Caco-2 (cell line): ENCODE data around the gene TMEM179B. TPM values are rescaled to one million over a fixed set of nuclear protein-coding genes. Genes with fewer than 3 reads are reported as not detected.
A peak's percentile ranks its signal among the peaks of the same experiment; 100 is the strongest.

Experiments used
- BruUV-seq: library from RNA; stranded (reverse); fragments of 400-500 nt; replicated peaks from 2 replicates; lab custom pipeline; 2021; lab: Mats Ljungman, UMichigan
- CTCF ChIA-PET: fragments of 300-600 bp; sonication (Branson Sonifier 250); formaldehyde crosslinking; loops from one replicate; lab custom pipeline; 2022; ENCODE audit warnings: antibody characterized with exemption; lab: Charles Lee
- POLR2A ChIA-PET: fragments of 300-600 bp; sonication (Branson Sonifier 250); formaldehyde crosslinking; loops from one replicate; lab custom pipeline; 2022; ENCODE audit warnings: antibody characterized with exemption; lab: Charles Lee
- DNase-seq, 2 experiments: peaks; one replicate each; pipeline versions ENCODE4 v3.0.0 to v3.0.0-alpha.2; 2020 to 2022
- H3K27me3 ChIP-seq: replicated peaks from 2 replicates; pipeline ENCODE4 v1.6.0; 2011; ENCODE audit warnings: low read length; ENCODE audit not compliant: control insufficient read depth, insufficient read depth
- H3K36me3 ChIP-seq: 2 replicates; pipeline ENCODE4 v1.5.1; 2011; ENCODE audit warnings: low read length; ENCODE audit not compliant: control insufficient read depth, insufficient read depth
- H3K4me1 ChIP-seq: fragments of 250-450 bp; sonication (Bioruptor Pico); 2 replicates; pipeline ENCODE4 v1.5.1; 2020; ENCODE audit warnings: mild to moderate bottlenecking
- H3K4me3 ChIP-seq: 2 replicates; pipeline ENCODE4 v1.5.1; 2011; ENCODE audit warnings: low read depth, mild to moderate bottlenecking, control low read depth, low read length
- H3K9me3 ChIP-seq: fragments of 250-450 bp; sonication (Bioruptor Pico); 2 replicates; pipeline ENCODE4 v1.5.1; 2020; ENCODE audit warnings: mild to moderate bottlenecking, moderate library complexity
- H3K27ac Mint-ChIP-seq: one replicate; pipeline ENCODE4 v1.8.0; 2022; ENCODE audit warnings: mixed read lengths; ENCODE audit not compliant: unreplicated experiment
- H3K27me3 Mint-ChIP-seq: one replicate; pipeline ENCODE4 v1.8.0; 2022; ENCODE audit warnings: mixed read lengths; ENCODE audit not compliant: insufficient read depth, unreplicated experiment
- H3K36me3 Mint-ChIP-seq: one replicate; pipeline ENCODE4 v1.8.0; 2022; ENCODE audit warnings: mild to moderate bottlenecking, mixed read lengths; ENCODE audit not compliant: insufficient read depth, unreplicated experiment
- H3K4me1 Mint-ChIP-seq: one replicate; pipeline ENCODE4 v1.8.0; 2022; ENCODE audit warnings: low read depth, mixed read lengths; ENCODE audit not compliant: unreplicated experiment
- H3K4me3 Mint-ChIP-seq: one replicate; pipeline ENCODE4 v1.8.0; 2022; ENCODE audit warnings: mild to moderate bottlenecking, moderate library complexity, mixed read lengths; ENCODE audit not compliant: unreplicated experiment
- H3K9me3 Mint-ChIP-seq: one replicate; pipeline ENCODE4 v1.8.0; 2022; ENCODE audit warnings: mixed read lengths; ENCODE audit not compliant: unreplicated experiment
- intact Hi-C: fragments of 100-400 bp; cut with micrococcal nuclease; formaldehyde crosslinking; loops from one replicate; pipeline ENCODE4 v1.10.0; 2022; ENCODE audit not compliant: unreplicated experiment
- total RNA-seq: library from RNA; stranded (reverse); gene quantifications from 2 replicates; pipeline ENCODE4 v1.2.3, GENCODE V29; 2022
- TF ChIP-seq, protein P1 (sequence below), 2 experiments: fragments of 200-600 bp in 1 of 2; IDR thresholded peaks; 1 replicate in 1 of 2; 2 replicates in 1 of 2; pipeline versions ENCODE4 v1.5.1 to v1.8.0; 2011 to 2022; ENCODE audit warnings: antibody characterized with exemption in 1 of 2, control low read depth in 1 of 2, inconsistent platforms in 1 of 2, low read depth in 1 of 2, low read length in 1 of 2, mild to moderate bottlenecking in 1 of 2, moderate library complexity in 1 of 2; ENCODE audit not compliant: insufficient read depth in 1 of 2, severe bottlenecking in 1 of 2, unreplicated experiment in 1 of 2

Gene TMEM179B
- total RNA-seq, 1 experiment from 2014 or later: 68.4 TPM

DNA sequence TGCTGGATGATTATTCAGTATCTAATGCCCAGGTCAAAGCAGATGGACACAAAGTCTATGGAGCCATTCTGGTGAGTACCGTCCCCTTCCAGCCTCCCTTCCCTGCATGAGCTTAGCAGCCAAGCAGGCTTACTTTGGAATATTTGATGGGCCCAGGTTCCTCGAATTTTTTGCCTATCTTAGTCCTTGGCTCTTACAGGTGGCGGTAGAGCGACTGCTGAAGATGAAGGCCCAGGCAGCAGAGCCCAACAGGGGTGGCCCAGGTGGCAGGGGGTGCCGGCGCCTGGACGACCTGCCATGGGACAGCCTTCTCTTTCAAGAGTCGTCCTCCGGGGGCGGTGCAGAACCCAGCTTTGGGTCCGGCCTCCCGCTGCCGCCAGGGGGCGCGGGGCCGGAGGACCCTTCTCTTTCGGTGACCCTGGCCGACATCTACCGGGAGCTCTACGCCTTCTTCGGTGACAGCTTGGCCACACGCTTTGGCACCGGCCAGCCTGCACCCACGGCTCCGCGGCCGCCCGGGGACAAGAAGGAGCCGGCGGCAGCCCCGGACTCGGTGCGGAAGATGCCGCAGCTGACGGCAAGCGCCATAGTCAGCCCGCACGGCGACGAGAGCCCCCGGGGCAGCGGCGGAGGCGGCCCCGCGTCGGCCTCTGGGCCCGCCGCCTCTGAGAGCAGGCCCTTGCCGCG is 741 bp upstream of the TMEM179B start:
- CTCF ChIA-PET: interaction anchor here (0.6 to 2.3 kb wide), 41 partner anchors 9 to 534 kb away, joined by 3 to 48 read pairs (median 5); partner anchors contain the start of genes C11orf98, CSKMT, EEF1G and HNRNPUL2
- peaks cover 60% of the 10 kb centered on the region for H3K36me3 Mint-ChIP-seq
- POLR2A ChIA-PET: interaction anchor here (0.6 to 2.5 kb wide), 16 partner anchors 10 to 1455 kb away, joined by 3 to 20 read pairs (median 7); partner anchors contain the start of genes B3GAT3, FKBP2, HNRNPUL2 and NXF1

DNA sequence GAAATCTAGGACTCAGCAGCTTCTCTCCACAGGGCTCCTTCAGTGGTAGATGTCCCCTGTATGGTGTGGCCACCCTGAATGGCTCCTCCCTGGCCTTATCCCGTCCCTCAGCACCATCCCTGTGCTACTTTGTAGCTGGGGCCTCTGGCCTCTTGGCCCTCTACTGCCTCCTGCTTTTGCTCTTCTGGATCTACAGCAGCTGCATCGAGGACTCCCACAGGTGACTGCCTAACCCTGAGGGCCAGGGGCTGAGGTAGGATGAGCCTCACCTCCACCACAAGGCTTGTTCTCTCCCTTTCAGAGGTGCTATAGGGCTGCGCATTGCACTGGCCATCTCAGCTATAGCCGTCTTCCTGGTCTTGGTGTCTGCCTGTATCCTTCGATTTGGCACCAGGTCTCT is 1.8 kb downstream of the TMEM179B start:
- H3K27me3 Mint-ChIP-seq: no peaks in the 10 kb centered on the region
- TF ChIP-seq, protein P1, sequence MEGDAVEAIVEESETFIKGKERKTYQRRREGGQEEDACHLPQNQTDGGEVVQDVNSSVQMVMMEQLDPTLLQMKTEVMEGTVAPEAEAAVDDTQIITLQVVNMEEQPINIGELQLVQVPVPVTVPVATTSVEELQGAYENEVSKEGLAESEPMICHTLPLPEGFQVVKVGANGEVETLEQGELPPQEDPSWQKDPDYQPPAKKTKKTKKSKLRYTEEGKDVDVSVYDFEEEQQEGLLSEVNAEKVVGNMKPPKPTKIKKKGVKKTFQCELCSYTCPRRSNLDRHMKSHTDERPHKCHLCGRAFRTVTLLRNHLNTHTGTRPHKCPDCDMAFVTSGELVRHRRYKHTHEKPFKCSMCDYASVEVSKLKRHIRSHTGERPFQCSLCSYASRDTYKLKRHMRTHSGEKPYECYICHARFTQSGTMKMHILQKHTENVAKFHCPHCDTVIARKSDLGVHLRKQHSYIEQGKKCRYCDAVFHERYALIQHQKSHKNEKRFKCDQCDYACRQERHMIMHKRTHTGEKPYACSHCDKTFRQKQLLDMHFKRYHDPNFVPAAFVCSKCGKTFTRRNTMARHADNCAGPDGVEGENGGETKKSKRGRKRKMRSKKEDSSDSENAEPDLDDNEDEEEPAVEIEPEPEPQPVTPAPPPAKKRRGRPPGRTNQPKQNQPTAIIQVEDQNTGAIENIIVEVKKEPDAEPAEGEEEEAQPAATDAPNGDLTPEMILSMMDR (IDR thresholded peaks at IDR 0.05; ENCODE audit: insufficient read depth in 1 of 2, low read depth in 1 of 2, low read length in 1 of 2, severe bottlenecking in 1 of 2, unreplicated experiment in 1 of 2): no peak
- Histone ChIP-seq H3K4me3 (no peak overlapping the region), H3K9me3 (no peaks in the 10 kb centered on the region), H3K36me3 (0 out of 2 replicates have a peak, but pooled peaks cover 6% of the 10 kb centered on the region), H3K27me3 (no peaks in the 10 kb centered on the region), H3K4me1 (peaks cover 9% of the 10 kb centered on the region)
- no peak for DNase-seq
- BruUV-seq: no TSS peak
- peaks cover 70% of the 10 kb centered on the region for H3K36me3 Mint-ChIP-seq
- H3K9me3 Mint-ChIP-seq: no peaks in the 10 kb centered on the region
- POLR2A ChIA-PET: interaction anchor here (0.8 kb wide), 1 partner anchor 42 kb away, joined by 3 read pairs; no protein-coding TSS in a partner anchor
- peaks cover 9% of the 10 kb centered on the region for H3K4me1 Mint-ChIP-seq
- CTCF ChIA-PET: interaction anchor here (0.8 kb wide), 1 partner anchor 67 kb away, joined by 3 read pairs; no protein-coding TSS in a partner anchor
- H3K27ac Mint-ChIP-seq: peak overlapping the region; percentile 93
- peak overlapping the region; percentile 91 for H3K4me3 Mint-ChIP-seq
- intact Hi-C loops: no loop called here

More for the DNA sequence above, 741 bp upstream of the TMEM179B start:
- Histone ChIP-seq H3K4me1 (peaks cover 4% of the 10 kb centered on the region; the same call in 1 of the 2 replicates), H3K36me3 (peaks cover 8% of the 10 kb centered on the region; the same call in 1 of the 2 replicates), H3K4me3 (peak overlapping the region; percentile 79), H3K9me3 (no peaks in the 10 kb centered on the region), H3K27me3 (no peaks in the 10 kb centered on the region)
- intact Hi-C loops: loop anchor here (1.0 to 2.0 kb wide), 8 partner anchors 15 to 94 kb away; partner anchors contain the start of genes NXF1, POLR2G, SLC3A2 and STX5
- peak overlapping the region; percentile 95 for H3K27ac Mint-ChIP-seq
- TF ChIP-seq, protein P1 (IDR thresholded peaks at IDR 0.05; ENCODE audit: insufficient read depth in 1 of 2, low read depth in 1 of 2, low read length in 1 of 2, severe bottlenecking in 1 of 2, unreplicated experiment in 1 of 2): peak; percentile 97 to 100
- DNase-seq: peak; percentile 90 to 95
- BruUV-seq: no TSS peak
- peak overlapping the region; percentile 91 for H3K4me3 Mint-ChIP-seq
- peaks cover 9% of the 10 kb centered on the region for H3K4me1 Mint-ChIP-seq
- no peaks in the 10 kb centered on the region for H3K9me3 Mint-ChIP-seq
- H3K27me3 Mint-ChIP-seq: no peaks in the 10 kb centered on the region

GRCh38 chr11:62789576-62789975 is 2.4 kb downstream of the TMEM179B start:
- intact Hi-C loops: no loop called here
- H3K36me3 Mint-ChIP-seq: peaks cover 76% of the 10 kb centered on the region
- H3K4me1 Mint-ChIP-seq: peaks cover 12% of the 10 kb centered on the region
- peaks cover 6% of the 10 kb centered on the region; the same call in 1 of the 2 replicates for H3K36me3 ChIP-seq
- ChIA-PET CTCF (interaction anchor here (0.8 kb wide), 1 partner anchor 66 kb away, joined by 3 read pairs; no protein-coding TSS in a partner anchor), POLR2A (interaction anchor here (0.8 kb wide), 1 partner anchor 42 kb away, joined by 3 read pairs; no protein-coding TSS in a partner anchor)
- H3K9me3 ChIP-seq: no peaks in the 10 kb centered on the region
- BruUV-seq: no TSS peak
- H3K4me1 ChIP-seq: peaks cover 9% of the 10 kb centered on the region
- H3K4me3 Mint-ChIP-seq: peak overlapping the region; percentile 91
- H3K27me3 ChIP-seq: no peaks in the 10 kb centered on the region
- no peak overlapping the region for H3K4me3 ChIP-seq
- no peak for DNase-seq
- H3K9me3 Mint-ChIP-seq: no peaks in the 10 kb centered on the region
- TF ChIP-seq, protein P1 (IDR thresholded peaks at IDR 0.05; ENCODE audit: insufficient read depth in 1 of 2, low read depth in 1 of 2, low read length in 1 of 2, severe bottlenecking in 1 of 2, unreplicated experiment in 1 of 2): no peak
- no peaks in the 10 kb centered on the region for H3K27me3 Mint-ChIP-seq
- H3K27ac Mint-ChIP-seq: peak overlapping the region; percentile 93
